GM23338 (cell line): ENCODE measurements around the gene RNF43.

Experiments
- CTCF ChIP-seq, 2 experiments: fragments of 200-600 bp in 1 of 2; sonication (generic) in 1 of 2; conservative IDR thresholded peaks; 2 replicates each; pipeline versions ENCODE4 v1.5.1 to v1.6.1; 2016 to 2017; ENCODE audit warnings: antibody characterized with exemption in 2 of 2, low read depth in 2 of 2, mild to moderate bottlenecking in 2 of 2, moderate library complexity in 1 of 2
- EZH2 ChIP-seq: fragments of 200-600 bp; sonication (generic); IDR thresholded peaks from one replicate; pipeline ENCODE4 v1.8.0; 2017; ENCODE audit warnings: antibody characterized with exemption, mild to moderate bottlenecking, low read depth; ENCODE audit not compliant: unreplicated experiment
- EZH2phosphoT487 ChIP-seq: fragments of 200-600 bp; sonication (generic); IDR thresholded peaks from one replicate; pipeline ENCODE4 v1.8.1; 2018; ENCODE audit warnings: antibody characterized with exemption; ENCODE audit not compliant: unreplicated experiment
- JUNB ChIP-seq: IDR thresholded peaks from one replicate; pipeline ENCODE4 v1.6.1; 2016; ENCODE audit warnings: antibody characterized with exemption; ENCODE audit not compliant: unreplicated experiment

GRCh38 chr17:58383892-58384462 lies 33.4 kb downstream of the RNF43 start:
- TF ChIP-seq EZH2phosphoT487 = no peak
- TF ChIP-seq EZH2 = no peak
- no peak for TF ChIP-seq CTCF (conservative IDR thresholded peaks at IDR 0.05; ENCODE audit: low read depth in 2 of 2)
- TF ChIP-seq JUNB = no peak
